SJSA1 (cell line): Measurements from ENCODE around the gene SMIM26. TPM values are rescaled to one million over a fixed set of nuclear protein-coding genes. Genes with fewer than 3 reads are reported as not detected.

Experiments used
- DNase-seq, 2 experiments: peaks; one replicate each; pipeline ENCODE4 v3.0.0-alpha.2; 2015 to 2020; ENCODE audit warnings: low spot score in 2 of 2, low read depth in 1 of 2
- H3K27ac ChIP-seq: fragments of 250-450 bp; sonication (Bioruptor Pico); 2 replicates; pipeline ENCODE4 v1.5.1; 2020; ENCODE audit warnings: mild to moderate bottlenecking, moderate library complexity
- H3K27me3 ChIP-seq: fragments of 250-450 bp; sonication (Bioruptor Pico); replicated peaks from 2 replicates; pipeline ENCODE4 v1.5.1; 2020; ENCODE audit warnings: mild to moderate bottlenecking, moderate library complexity
- H3K36me3 ChIP-seq: fragments of 250-450 bp; sonication (Bioruptor Pico); 2 replicates; pipeline ENCODE4 v1.5.1; 2020; ENCODE audit warnings: mild to moderate bottlenecking
- H3K4me1 ChIP-seq: fragments of 250-450 bp; sonication (Bioruptor Pico); replicated peaks from 2 replicates; pipeline ENCODE4 v1.6.1; 2021; ENCODE audit warnings: mild to moderate bottlenecking
- H3K4me3 ChIP-seq: fragments of 250-450 bp; sonication (Bioruptor Pico); 2 replicates; pipeline ENCODE4 v1.5.1; 2020; ENCODE audit warnings: mild to moderate bottlenecking
- H3K9me3 ChIP-seq: fragments of 250-450 bp; sonication (Bioruptor Pico); replicated peaks from 2 replicates; pipeline ENCODE4 v1.5.1; 2020; ENCODE audit warnings: mild to moderate bottlenecking
- total RNA-seq: library from RNA; depleted of rRNA; stranded (reverse); fragments of >200 nt; shearing (Covaris generic); gene quantifications from 2 replicates; pipeline ENCODE4 v1.2.3, GENCODE V29; 2014; rRNA removed

Gene SMIM26
- total RNA-seq, 1 experiment from 2014 or later: 84.1 TPM

- Histone ChIP-seq H3K36me3 (peaks cover 3% of the 10 kb centered on the region; the same call in 1 of the 2 replicates), H3K9me3 (no peaks in the 10 kb centered on the region), H3K27me3 (no peaks in the 10 kb centered on the region), H3K4me3 (no peak overlapping the region), H3K27ac (no peak overlapping the region), H3K4me1 (no peaks in the 10 kb centered on the region)
- DNase-seq: no peak
Observed at GRCh38 chr20:18596270-18596669, 29.0 kb downstream of the SMIM26 start.

GRCh38 chr20:18609741-18610140 lies 42.5 kb downstream of the SMIM26 start:
- Histone ChIP-seq H3K27me3 (no peaks in the 10 kb centered on the region), H3K9me3 (no peaks in the 10 kb centered on the region), H3K4me3 (no peak overlapping the region), H3K36me3 (no peaks in the 10 kb centered on the region), H3K4me1 (no peaks in the 10 kb centered on the region), H3K27ac (no peak overlapping the region)
- DNase-seq: no peak

GRCh38 chr20:18611492-18611891 lies 44.3 kb downstream of the SMIM26 start:
- H3K9me3 ChIP-seq: no peaks in the 10 kb centered on the region
- DNase-seq: no peak
- no peaks in the 10 kb centered on the region for H3K36me3 ChIP-seq

GRCh38 chr20:18613553-18613952 lies 46.3 kb downstream of the SMIM26 start:
- Histone ChIP-seq H3K4me3 (no peak overlapping the region), H3K36me3 (no peaks in the 10 kb centered on the region), H3K27me3 (no peaks in the 10 kb centered on the region), H3K4me1 (no peaks in the 10 kb centered on the region), H3K27ac (no peak overlapping the region), H3K9me3 (no peaks in the 10 kb centered on the region)
- no peak for DNase-seq

More at GRCh38 chr20:18611492-18611891, 44.3 kb downstream of the SMIM26 start:
- Histone ChIP-seq H3K4me1 (no peaks in the 10 kb centered on the region), H3K27ac (no peak overlapping the region), H3K4me3 (no peak overlapping the region), H3K27me3 (no peaks in the 10 kb centered on the region)

- no peaks in the 10 kb centered on the region for H3K27me3 ChIP-seq
- H3K36me3 ChIP-seq: no peaks in the 10 kb centered on the region
- H3K4me1 ChIP-seq: no peaks in the 10 kb centered on the region
- no peak for DNase-seq
- H3K4me3 ChIP-seq: no peak overlapping the region
- no peak overlapping the region for H3K27ac ChIP-seq
- H3K9me3 ChIP-seq: no peaks in the 10 kb centered on the region
Observed at GRCh38 chr20:18614244-18614643, 47.0 kb downstream of the SMIM26 start.

GRCh38 chr20:18615020-18615650 lies 47.9 kb downstream of the SMIM26 start:
- Histone ChIP-seq H3K9me3 (no peaks in the 10 kb centered on the region), H3K36me3 (no peaks in the 10 kb centered on the region), H3K27me3 (no peaks in the 10 kb centered on the region), H3K27ac (no peak overlapping the region), H3K4me1 (no peaks in the 10 kb centered on the region), H3K4me3 (no peak overlapping the region)
- no peak for DNase-seq

Other genes starting within 250 kb of the SMIM26 start
- gene DZANK1, start 100.4 kb upstream of the SMIM26 start, total RNA-seq: 0.97 and 1.1 TPM in 2 replicates
- gene POLR3F, start 100.0 kb upstream of the SMIM26 start, total RNA-seq: 20.4 and 24.7 TPM in 2 replicates
- 15.9 and 24.2 TPM in 2 replicates for gene RBBP9, start 70.2 kb upstream of the SMIM26 start, total RNA-seq
- 56.0 and 71.4 TPM in 2 replicates for gene SEC23B, start 59.5 kb upstream of the SMIM26 start, total RNA-seq
- gene DTD1, start 20.6 kb downstream of the SMIM26 start, total RNA-seq: 57.2 and 70.2 TPM in 2 replicates
- gene SCP2D1, start 246.4 kb downstream of the SMIM26 start, total RNA-seq: not detected in 2 replicates